SHP77 (cell line): ENCODE data around the gene DNAJC2.
"Not testable (repeated sequence)": the region's sequence is repeated elsewhere in the genome, so short reads cannot be mapped to it uniquely, and the experiment has no call there.

ENCODE experiments used
- DNase-seq, 2 experiments: peaks; one replicate each; lab custom pipeline; 2025; lab: John Stamatoyannopoulos, UW

DNAJC2 gene

DNA sequence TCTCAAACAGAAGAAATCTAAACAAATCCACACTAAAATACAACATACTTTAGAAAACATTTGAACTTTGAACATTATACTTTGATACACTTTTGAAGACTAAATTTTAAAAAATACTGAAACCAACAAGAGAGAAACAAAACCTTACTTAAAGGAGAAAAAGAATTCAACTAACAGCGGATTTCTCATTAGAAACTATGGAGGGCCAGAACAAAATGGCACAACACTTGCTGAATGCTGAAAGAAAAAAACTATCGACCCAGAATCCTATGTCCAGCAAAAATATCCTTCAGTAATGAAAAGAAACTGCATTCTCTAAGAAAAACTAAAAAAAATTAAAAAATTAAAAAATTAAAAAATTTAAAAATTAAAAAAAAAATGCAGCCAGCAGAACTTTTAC, 80.5 kb downstream of the DNAJC2 start:
- not testable (repeated sequence) for DNase-seq
